OCI-M2 (cell line): Measurements from ENCODE around the gene B3GALNT2.
"Not testable (repeated sequence)": the region's sequence is repeated elsewhere in the genome, so short reads cannot be mapped to it uniquely, and the experiment has no call there.

ENCODE experiments used
- DNase-seq: peaks from one replicate; lab custom pipeline; 2025; ENCODE audit not compliant: unreplicated experiment; lab: John Stamatoyannopoulos, UW

Gene B3GALNT2

DNA sequence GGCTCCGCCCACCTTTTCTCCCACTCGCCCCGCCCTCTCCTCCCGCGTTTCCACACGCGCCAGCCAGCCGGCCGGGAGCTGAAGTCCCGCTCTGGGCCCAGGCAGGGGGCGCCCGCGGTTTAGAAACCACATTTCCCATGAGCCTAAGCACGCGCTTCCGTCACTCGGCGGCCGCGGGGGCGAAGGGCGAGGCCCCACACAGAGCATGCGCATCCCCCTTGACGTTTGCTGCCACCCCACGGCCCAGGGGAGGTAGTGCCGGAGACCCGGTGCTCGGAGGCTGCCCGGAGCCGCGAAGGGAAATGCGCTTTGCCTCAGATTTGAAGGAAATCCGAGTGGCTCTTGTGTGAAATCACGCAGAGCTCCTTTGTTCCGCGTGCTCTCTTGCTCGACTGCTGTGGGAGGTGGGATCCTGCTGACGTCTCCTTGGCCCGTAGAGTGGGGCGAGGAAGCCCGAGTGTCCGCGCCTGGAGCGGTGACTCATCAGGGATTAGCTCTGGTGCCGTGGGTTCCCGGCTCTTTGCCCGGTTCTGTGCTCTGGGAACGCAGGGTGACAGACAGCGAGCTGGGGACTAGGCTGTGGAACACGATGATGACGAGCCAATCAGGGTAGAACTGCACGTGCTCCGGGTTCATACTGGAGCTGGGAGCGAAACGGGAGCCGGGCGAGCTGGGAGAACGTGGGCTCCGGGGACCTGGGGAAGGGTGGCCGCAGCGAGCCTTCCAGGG lies 406 bp upstream of the B3GALNT2 start:
- peak; percentile 76 for DNase-seq

DNA sequence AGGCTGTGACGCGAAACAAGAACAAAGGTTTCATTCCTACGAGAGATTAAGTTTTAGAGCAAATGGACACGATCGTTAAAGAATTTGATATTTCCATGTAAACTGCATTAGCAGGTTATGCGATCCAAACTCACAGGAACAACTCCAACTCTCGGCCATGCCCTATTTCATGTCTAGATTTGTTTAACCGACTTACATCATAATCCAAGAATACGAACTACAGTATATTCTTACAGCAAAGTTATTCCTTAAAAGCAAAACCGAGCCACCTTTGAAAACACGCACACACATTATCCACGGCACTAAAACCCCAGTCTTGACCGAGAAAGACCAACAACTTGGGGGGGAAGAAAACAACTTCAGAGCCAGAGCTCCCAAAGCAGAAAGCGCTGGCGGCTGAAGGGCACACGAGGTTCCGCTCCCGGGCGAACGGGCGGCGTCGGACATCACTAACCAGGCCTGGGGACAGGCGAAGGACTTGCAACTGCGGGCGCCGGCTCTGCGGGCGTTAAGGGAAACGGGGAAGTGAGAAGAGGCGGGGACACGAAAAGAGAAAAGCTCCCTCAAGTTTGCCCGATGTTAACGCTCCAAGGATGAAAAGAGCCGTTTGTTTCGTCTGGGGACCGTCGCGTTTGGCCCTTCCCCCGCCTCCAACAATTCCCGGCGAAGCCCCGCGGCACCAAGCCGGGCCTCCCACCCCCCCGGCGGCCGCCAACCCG lies 690 bp downstream of the B3GALNT2 start:
- no peak for DNase-seq

DNA sequence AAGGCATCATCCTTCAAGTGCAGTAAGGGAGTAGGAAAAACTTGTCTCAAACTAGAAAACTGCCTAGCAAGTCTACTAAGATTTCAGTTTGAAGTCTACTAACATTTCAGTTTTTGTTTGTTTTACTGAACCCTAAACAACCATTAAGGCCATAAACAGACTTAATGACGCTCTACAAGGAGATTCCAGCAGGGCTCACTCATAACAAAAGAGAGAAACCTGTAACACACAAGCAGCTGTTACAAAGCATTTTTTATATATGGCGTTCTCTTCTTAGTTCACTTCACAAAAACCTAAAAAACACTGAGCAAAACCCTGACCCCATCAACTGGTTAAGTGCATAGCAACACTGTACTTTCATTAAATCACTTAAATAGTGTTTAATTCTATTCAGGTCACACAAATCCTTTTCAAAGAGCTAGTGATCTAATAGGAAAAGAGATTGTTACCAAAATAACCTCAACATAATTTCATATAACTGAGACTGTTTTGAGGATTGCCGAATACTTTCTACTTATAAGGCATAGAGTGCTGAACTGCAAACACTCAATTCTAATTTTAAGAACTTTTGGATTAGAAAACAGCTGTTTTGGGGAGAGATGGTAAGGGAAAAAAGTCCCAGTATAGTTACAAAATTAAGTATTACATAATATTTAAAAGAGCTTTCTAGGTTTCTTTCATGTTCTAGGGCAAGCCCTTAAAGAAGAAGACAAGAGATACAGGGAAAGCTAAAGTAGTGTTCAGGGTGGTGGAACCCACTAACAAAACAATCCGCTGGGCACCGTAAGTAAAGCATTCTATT lies 1.4 kb downstream of the B3GALNT2 start:
- DNase-seq: no peak

GRCh38 chr1:235500971-235501540 lies 3.2 kb downstream of the B3GALNT2 start:
- DNase-seq: no peak

- DNase-seq: no peak
These were observed 8.7 kb downstream of the B3GALNT2 start for GRCh38 chr1:235495551-235495950.

- DNase-seq: no peak
These were observed 9.2 kb downstream of the B3GALNT2 start for GRCh38 chr1:235495030-235495429.

DNA sequence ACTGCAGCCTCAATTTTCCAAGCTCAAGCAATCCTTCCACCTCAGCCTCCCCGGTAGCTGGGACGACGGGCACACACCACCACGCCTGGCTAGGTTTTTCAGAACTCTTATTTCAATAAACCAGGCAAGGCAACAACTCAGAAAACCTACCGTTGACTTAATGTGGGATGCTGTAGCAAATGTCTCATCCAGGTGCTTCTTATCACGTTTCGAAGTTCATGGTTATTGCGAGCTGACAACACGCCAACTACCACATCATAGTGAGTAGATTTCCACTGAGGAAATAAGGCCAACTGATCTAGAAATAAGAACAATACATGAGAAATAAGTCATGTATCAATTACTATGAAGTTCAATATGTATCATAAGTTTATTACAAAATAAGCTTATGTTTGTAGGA lies 9.7 kb downstream of the B3GALNT2 start:
- DNase-seq: no peak

DNA sequence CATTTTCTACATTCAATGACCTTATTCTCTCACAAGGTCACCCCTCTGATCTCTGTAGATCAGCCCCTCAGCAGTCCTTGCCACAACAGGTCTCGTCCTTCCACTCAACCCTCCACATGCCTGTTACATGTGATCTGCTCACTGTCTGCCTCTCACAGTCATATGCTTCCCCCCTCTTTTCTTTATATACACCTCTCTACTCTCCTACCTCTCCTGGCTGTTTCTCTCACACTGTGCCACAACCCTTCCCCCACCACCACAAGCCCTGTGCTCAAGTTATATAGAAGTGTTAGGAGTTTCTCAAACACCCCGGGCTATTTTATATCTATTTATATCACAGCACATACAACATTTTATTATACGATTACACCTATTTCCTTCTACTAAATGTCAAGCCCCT lies 12.6 kb downstream of the B3GALNT2 start:
- DNase-seq: no peak

GRCh38 chr1:235486321-235486720 lies 17.9 kb downstream of the B3GALNT2 start:
- no peak for DNase-seq

GRCh38 chr1:235485558-235485957 lies 18.7 kb downstream of the B3GALNT2 start:
- DNase-seq: no peak

- DNase-seq: no peak
These were observed 21.2 kb downstream of the B3GALNT2 start for GRCh38 chr1:235483090-235483489.

DNA sequence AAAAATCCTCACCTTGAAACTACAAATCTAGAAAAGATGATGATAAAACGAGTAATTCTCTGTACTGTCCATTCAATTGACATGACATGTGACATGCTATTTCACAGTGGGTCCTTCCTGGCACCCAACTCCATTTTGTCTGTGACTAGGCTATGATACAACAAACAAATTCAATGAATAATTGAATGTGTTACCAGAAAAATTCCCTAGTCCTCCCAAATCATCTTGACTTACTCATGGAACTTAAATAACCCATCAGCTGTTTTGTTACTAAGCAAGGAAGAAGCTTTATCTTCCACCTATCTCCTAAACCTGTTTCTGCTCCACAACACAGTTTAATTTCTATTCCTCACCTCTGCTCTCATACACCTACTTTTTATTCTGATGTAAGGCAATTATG lies 30.4 kb downstream of the B3GALNT2 start:
- no peak for DNase-seq

GRCh38 chr1:235470741-235471439 lies 33.4 kb downstream of the B3GALNT2 start:
- DNase-seq: no peak

- DNase-seq: not testable (repeated sequence)
These were observed 34.4 kb downstream of the B3GALNT2 start for GRCh38 chr1:235469897-235470296.

DNA sequence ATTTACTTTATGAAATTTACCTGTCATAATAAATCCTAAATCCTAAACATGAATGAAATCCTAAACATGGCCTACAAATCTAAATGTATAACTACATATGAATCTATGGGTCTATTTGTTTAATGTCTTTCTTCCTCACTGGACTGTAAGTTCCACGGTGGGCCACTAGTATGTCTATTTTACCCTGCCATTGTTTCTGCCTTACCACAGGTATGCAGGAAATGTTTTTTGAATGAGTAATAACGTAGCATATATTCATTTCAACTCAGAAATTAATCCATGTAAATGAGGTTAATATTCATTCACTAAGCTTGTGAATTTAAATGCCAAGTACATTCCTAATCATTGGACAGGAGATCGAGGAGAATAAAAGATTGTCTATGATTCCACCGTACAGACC lies 35.3 kb downstream of the B3GALNT2 start:
- DNase-seq: no peak

DNA sequence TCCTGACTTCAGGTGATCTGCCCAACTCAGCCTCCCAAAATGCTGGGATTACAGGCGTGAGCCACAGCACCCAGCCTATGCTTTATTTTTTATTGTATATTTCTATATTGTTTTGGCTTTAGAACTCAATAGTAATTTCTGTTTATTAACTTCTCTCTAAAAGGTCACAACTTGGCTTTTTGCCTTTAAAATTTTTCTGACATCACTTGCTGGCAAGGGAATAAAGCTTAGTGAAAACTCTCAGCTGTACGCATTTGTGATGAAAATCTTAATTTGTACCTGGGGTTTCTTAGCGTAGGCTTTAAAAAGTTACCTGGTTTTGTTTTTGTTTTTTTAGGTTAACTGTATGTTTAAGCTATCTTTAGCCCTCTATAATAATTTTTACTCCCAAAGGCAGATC lies 36.2 kb downstream of the B3GALNT2 start:
- DNase-seq: no peak

- DNase-seq: no peak
These were observed 39.2 kb downstream of the B3GALNT2 start for GRCh38 chr1:235465066-235465465.

GRCh38 chr1:235462832-235463231 lies 41.4 kb downstream of the B3GALNT2 start:
- not testable (repeated sequence) for DNase-seq

DNA sequence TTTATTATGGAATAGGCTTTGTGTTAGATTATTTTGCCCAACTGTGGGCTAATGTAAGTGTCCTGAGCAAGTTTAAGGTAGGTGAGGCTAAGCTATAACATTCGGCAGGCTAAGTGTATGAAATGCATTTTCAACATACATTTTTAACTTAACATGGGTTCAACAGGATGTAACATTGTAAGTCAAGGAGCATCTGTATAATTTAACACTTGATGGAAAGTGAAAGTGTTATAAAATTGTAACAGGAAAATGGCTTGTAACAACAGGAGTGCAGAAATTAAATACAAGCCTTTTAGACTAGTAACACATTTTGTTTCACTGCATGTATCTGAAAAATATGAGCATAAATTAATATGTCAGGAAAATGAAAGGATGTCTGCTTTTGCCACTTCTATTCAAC lies 42.3 kb downstream of the B3GALNT2 start:
- no peak for DNase-seq

- no peak for DNase-seq
These were observed 43.5 kb downstream of the B3GALNT2 start for GRCh38 chr1:235460770-235461169.

DNA sequence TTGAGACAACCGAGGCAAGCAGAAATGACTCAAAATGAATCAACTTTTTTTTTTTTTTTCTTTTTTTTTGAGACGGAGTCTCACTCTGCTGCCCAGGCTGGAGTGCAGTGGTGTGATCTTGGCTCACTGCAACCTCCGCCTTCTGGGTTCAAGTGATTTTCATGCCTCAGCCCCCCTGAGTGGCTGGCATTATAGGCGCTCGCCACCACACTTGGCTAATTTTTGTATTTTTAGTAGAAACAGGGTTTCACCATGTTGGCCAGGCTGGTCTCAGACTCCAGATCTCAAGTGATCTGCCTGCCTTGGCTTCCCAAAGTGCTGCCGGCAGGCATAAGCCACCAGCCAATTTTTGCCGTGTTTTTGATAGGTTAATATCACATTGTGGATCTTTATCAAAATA lies 46.4 kb downstream of the B3GALNT2 start:
- DNase-seq: not testable (repeated sequence)
